Neural crest cell (in vitro differentiated cells): ENCODE data around the gene VEGFB. TPM values are rescaled to one million over a fixed set of nuclear protein-coding genes. Genes with fewer than 3 reads are reported as not detected.

ENCODE experiments used
- DNase-seq: peaks from one replicate; pipeline ENCODE4 v3.0.0; 2021; ENCODE audit warnings: low read depth, mixed read lengths, low spot score
- H3K27ac Mint-ChIP-seq: one replicate; pipeline ENCODE4 v1.8.0; 2021; ENCODE audit warnings: mild to moderate bottlenecking, mixed read lengths; ENCODE audit not compliant: unreplicated experiment
- H3K27me3 Mint-ChIP-seq: 2 replicates; pipeline ENCODE4 v1.8.0; 2021; ENCODE audit warnings: low read depth, mild to moderate bottlenecking, mixed read lengths
- H3K36me3 Mint-ChIP-seq: 2 replicates; pipeline ENCODE4 v1.8.0; 2021; ENCODE audit warnings: low read depth, mild to moderate bottlenecking, mixed read lengths
- H3K4me1 Mint-ChIP-seq: 2 replicates; pipeline ENCODE4 v1.8.0; 2021; ENCODE audit warnings: mixed read lengths
- H3K4me3 Mint-ChIP-seq: one replicate; pipeline ENCODE4 v1.8.0; 2021; ENCODE audit warnings: mild to moderate bottlenecking, mixed read lengths
- H3K9me3 Mint-ChIP-seq: 2 replicates; pipeline ENCODE4 v1.8.0; 2021; ENCODE audit warnings: mixed read lengths
- total RNA-seq: library from RNA; stranded (reverse); gene quantifications from 2 replicates; pipeline ENCODE4 v1.2.1, GENCODE V29; 2021
- TF ChIP-seq, protein P1 (sequence below): fragments of 200-600 bp; sonication (generic); conservative IDR thresholded peaks from 2 replicates; pipeline ENCODE4 v1.5.0; 2021; ENCODE audit warnings: antibody characterized with exemption, mild to moderate bottlenecking

Gene VEGFB
- total RNA-seq, 1 donor from 2014 or later = 62.7 TPM

DNA sequence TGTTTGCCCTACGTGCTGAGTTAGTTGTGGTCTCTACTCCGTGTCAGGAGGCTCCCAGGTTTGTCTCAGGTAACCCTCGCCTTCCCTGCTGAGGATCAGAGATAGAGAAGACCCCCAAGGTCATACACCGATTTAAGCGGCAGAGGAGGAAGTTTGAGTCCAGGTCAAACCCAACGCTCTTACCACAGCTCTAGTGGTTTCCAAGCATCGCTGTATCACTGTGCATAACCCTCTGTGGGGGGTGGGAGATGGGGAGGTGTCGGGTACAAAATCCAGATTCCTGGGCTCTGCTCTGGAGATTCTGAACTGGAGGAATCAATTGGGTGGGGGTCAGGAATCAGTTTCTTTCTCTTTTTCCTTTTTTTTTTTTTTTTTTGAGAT lies 3.4 kb upstream of the VEGFB start:
- DNase-seq = no peak
- TF ChIP-seq, protein P1, sequence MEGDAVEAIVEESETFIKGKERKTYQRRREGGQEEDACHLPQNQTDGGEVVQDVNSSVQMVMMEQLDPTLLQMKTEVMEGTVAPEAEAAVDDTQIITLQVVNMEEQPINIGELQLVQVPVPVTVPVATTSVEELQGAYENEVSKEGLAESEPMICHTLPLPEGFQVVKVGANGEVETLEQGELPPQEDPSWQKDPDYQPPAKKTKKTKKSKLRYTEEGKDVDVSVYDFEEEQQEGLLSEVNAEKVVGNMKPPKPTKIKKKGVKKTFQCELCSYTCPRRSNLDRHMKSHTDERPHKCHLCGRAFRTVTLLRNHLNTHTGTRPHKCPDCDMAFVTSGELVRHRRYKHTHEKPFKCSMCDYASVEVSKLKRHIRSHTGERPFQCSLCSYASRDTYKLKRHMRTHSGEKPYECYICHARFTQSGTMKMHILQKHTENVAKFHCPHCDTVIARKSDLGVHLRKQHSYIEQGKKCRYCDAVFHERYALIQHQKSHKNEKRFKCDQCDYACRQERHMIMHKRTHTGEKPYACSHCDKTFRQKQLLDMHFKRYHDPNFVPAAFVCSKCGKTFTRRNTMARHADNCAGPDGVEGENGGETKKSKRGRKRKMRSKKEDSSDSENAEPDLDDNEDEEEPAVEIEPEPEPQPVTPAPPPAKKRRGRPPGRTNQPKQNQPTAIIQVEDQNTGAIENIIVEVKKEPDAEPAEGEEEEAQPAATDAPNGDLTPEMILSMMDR = no peak
- H3K4me1 Mint-ChIP-seq = peaks cover 33% of the 10 kb centered on the region
- H3K27ac Mint-ChIP-seq = no peak overlapping the region
- H3K9me3 Mint-ChIP-seq = no peaks in the 10 kb centered on the region
- no peaks in the 10 kb centered on the region for H3K36me3 Mint-ChIP-seq
- H3K4me3 Mint-ChIP-seq = peak overlapping the region; percentile 93
- H3K27me3 Mint-ChIP-seq = no peaks in the 10 kb centered on the region

DNA sequence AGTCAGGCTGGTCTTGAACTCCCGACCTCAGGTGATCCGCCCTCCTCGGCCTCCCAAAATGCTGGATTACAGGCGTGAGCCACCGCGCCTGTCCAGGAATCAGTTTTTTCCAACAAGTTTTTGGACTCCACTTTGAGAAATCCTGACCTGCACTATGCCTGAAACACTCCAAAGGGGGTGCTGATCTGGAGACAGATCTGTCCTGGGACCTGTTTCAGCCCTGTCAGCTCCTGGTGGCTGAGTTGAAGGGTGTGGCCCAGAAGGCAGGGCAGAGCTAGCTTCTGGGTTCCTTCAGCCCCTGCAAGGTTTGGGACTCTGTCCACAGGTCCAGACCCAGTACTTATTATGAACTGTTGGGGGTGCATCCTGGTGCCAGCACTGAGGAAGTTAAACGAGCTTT lies 2.8 kb upstream of the VEGFB start:
- no peaks in the 10 kb centered on the region for H3K36me3 Mint-ChIP-seq
- peaks cover 33% of the 10 kb centered on the region for H3K4me1 Mint-ChIP-seq
- H3K27ac Mint-ChIP-seq = no peak overlapping the region
- H3K9me3 Mint-ChIP-seq = no peaks in the 10 kb centered on the region
- TF ChIP-seq, protein P1 = no peak
- H3K4me3 Mint-ChIP-seq = peak overlapping the region; percentile 93
- no peaks in the 10 kb centered on the region for H3K27me3 Mint-ChIP-seq
- DNase-seq = no peak

DNA sequence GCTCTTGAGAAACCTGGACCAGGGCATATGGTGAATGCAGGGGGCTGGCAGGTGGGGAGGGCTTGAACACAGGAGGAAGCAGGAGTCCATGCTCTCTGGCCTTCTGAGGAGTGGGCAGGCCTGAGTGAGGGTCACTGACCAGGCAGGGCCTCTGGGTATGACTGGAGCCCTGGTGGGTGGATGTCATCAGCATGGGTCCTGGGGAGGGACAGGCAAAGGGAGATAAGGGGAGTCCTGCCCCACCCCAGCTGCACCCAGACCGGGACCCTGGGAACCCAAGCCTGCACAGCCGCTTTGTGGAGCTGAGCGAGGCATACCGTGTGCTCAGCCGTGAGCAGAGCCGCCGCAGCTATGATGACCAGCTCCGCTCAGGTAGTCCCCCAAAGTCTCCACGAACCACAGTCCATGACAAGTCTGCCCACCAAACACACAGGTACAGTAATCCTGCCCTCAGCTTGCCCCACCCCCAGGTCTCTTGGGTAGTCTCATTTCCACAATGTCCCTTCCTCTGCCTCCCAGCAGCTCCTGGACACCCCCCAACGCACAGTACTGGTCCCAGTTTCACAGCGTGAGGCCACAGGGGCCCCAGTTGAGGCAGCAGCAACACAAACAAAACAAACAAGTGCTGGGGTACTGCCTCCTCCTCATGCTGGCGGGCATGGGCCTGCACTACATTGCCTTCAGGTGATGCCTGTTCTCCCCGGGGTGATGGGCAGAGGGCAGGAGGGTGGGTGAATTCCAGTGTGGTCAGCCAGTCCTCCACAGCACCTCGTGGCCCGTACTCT lies 2.0 kb upstream of the VEGFB start:
- H3K36me3 Mint-ChIP-seq = no peaks in the 10 kb centered on the region
- peak overlapping the region; percentile 93 for H3K4me3 Mint-ChIP-seq
- no peaks in the 10 kb centered on the region for H3K27me3 Mint-ChIP-seq
- H3K4me1 Mint-ChIP-seq = peaks cover 27% of the 10 kb centered on the region
- H3K9me3 Mint-ChIP-seq = no peaks in the 10 kb centered on the region
- no peak overlapping the region for H3K27ac Mint-ChIP-seq
- no peak for DNase-seq
- TF ChIP-seq, protein P1 = no peak

DNA sequence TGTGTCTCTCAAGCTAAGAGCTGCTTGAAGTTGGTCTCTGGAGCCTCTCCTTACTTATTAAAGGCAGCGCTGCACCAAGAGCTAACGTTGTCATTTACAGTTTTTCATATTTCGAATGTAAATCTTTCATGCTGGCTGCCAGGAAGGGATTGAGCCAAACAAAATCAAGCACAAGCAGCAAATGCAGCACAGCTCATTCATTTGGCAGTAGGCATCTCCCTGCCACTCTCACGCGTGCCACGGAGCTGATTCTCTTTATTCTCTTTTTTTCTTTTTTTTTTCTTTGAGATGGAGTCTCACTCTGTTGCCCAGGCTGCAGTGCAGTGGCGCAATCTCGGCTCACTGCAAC lies 1.4 kb upstream of the VEGFB start:
- TF ChIP-seq, protein P1 = no peak
- peaks cover 24% of the 10 kb centered on the region for H3K4me1 Mint-ChIP-seq
- H3K4me3 Mint-ChIP-seq = peak overlapping the region; percentile 93
- no peaks in the 10 kb centered on the region for H3K9me3 Mint-ChIP-seq
- H3K27ac Mint-ChIP-seq = no peak overlapping the region
- DNase-seq = no peak
- H3K36me3 Mint-ChIP-seq = peaks cover 3% of the 10 kb centered on the region
- no peaks in the 10 kb centered on the region for H3K27me3 Mint-ChIP-seq

DNA sequence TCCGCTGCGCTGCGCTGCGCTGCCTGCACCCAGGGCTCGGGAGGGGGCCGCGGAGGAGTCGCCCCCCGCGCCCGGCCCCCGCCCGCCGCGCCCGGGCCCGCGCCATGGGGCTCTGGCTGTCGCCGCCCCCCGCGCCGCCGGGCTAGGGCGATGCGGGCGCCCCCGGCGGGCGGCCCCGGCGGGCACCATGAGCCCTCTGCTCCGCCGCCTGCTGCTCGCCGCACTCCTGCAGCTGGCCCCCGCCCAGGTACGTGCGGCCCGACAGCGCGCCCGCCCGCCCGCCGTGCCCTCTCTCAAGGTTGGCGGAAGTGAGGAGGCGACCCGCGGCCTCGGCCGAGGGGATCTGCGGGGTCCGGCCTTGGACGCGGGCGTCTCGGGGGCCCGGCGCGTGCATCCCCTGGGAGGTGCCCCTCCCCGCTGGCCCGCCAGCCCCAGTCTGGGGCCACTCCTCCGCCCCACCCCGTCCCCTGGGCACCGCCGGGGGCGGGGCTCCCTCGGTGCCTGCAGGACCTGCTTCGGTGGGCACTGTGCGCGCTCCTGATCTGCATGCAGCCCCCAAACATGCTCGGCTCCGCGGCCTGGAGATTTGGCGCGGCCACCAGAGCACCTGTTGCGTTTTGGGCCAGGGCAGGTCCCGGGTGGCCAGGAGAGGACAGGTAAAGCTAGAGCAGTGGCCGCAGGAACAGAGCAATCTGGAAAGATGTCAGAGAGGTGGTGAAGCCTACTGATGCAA lies 429 bp downstream of the VEGFB start:
- no peak overlapping the region for H3K27ac Mint-ChIP-seq
- peaks cover 3% of the 10 kb centered on the region for H3K36me3 Mint-ChIP-seq
- H3K9me3 Mint-ChIP-seq = no peaks in the 10 kb centered on the region
- H3K27me3 Mint-ChIP-seq = no peaks in the 10 kb centered on the region
- DNase-seq = no peak
- peaks cover 20% of the 10 kb centered on the region for H3K4me1 Mint-ChIP-seq
- TF ChIP-seq, protein P1 = peak; percentile 17
- H3K4me3 Mint-ChIP-seq = peak overlapping the region; percentile 86
